ENCODE measurements around the gene CALHM2.
"Not testable (repeated sequence)": the region's sequence is repeated elsewhere in the genome, so short reads cannot be mapped to it uniquely, and the experiment has no call there.

Gene CALHM2

DNA sequence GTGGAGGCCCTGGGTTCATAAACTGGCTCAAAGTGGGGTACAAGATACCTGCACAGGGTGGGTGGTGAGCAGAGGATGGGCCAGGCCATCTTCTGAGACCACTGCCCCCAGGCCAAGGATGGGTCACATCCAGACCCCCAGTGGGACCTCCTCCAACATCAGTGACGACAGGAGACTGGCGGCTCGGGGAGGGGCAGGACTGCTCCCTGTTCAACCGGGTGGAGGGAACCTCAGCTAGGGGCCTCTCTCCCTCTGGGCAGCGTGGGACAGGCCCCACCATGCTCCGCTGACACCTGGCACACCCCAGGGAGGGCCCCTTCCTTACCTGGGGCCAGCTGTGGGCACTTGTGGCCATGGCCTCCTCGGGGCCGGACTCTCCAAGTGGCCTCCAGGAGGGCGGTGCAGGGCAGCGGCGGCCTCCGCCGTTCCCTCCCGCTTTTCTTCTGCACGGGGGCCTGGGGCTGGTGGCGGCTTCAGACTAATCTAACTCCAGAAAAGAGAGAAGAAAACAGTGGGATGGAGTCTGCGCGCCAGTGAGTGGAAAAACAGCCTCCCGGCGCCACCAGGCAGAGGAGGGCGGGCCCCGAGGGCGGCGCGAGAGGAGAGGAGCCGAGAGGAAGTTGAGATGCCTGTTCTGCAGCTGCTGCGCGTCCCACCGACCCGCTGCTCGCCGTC, at the start of gene CALHM2:
CALHM2 (minus strand) TSS at position 540 of the 675 bp plus-strand sequence. CDS start 2,429 bp downstream, outside the sequence.
- DNase-seq = peak; percentile 84

GRCh38 chr10:103501186-103501585, 49.0 kb upstream of the CALHM2 start:
- no peak for DNase-seq

GRCh38 chr10:103500481-103500880, 48.3 kb upstream of the CALHM2 start:
- DNase-seq = no peak

DNA sequence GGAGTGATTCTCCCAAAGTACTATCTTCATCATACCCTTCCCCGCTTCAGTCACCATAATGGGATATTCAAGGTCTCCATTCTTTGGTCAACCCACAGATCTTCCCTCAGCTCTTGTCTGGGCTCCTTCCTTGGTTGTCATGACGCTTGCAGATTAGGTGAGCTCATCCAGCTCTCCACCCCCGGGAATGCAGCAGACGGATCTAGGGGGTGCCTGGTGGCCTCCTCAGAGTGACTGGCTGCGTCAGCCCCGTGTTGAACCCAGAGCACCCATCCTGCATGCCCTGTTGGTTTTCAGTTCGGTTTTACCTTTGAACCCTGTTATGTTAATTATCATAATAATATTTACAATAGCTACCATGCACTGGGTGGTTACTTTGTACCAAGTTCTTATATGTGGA, 47.7 kb upstream of the CALHM2 start:
- DNase-seq = no peak

GRCh38 chr10:103498936-103499638, 46.9 kb upstream of the CALHM2 start:
- DNase-seq = no peak

GRCh38 chr10:103497161-103497915, 45.2 kb upstream of the CALHM2 start:
- DNase-seq = no peak

DNA sequence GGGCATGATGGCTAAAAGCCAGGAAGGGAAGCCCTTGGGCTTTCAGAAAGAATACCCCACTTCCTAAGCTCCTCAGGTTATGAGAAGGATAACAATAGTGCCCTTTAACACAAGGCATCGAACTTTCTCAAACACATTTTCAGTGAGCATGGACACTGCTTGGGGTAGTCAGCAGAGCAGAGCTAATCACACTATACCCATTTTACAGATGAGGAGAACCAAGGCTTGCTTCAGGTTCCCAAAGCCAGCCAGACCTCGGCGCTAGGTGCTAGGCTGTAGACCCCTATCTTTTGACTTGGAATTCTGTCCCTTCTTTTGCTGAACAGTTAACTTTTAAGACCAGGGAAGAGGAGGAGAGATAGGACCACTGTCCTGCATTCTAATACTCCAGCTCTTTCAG, 43.2 kb upstream of the CALHM2 start:
- no peak for DNase-seq

- DNase-seq = peak; percentile 64
These were observed 42.0 kb upstream of the CALHM2 start for GRCh38 chr10:103493916-103494877.

- peak; percentile 79 for DNase-seq
These were observed 41.3 kb upstream of the CALHM2 start, which contains the start of gene NEURL1 for GRCh38 chr10:103493362-103493915. NEURL1 (plus strand) TSS chr10:103493705; CDS start chr10:103494388, 683 bp downstream.

- DNase-seq = peak; percentile 23
These were observed 40.6 kb upstream of the CALHM2 start for GRCh38 chr10:103492655-103493261.

DNA sequence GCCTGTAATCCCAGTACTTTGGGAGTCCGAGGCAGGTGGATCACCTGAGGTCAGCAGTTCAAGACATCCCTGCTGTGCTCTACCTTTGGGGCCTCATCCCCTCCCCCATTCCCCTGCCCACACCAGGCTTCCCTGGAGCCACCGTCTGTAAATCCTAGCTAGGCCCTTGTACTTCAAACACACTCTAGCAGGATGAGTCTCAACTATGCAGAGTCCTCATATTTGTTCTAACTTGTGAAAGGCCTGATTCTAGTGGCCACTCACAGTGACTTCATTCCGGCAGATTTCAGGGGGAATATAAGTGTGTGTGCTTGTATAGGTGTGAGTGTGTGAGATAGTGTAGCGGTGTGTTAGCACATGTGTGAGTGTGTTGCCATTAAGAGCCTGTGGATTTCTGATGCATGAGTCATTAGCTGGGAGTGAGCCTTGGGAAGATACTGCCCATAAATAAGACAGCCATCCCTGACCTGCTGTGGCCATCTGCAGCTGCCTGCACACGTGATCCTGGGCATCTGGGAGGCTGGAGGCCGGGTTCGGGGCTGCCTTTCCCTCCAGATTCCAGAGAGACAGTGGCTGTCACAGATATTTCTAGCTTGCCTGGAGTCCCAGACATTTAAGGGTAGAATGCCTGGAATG, 39.7 kb upstream of the CALHM2 start:
- peak; percentile 62 for DNase-seq

DNA sequence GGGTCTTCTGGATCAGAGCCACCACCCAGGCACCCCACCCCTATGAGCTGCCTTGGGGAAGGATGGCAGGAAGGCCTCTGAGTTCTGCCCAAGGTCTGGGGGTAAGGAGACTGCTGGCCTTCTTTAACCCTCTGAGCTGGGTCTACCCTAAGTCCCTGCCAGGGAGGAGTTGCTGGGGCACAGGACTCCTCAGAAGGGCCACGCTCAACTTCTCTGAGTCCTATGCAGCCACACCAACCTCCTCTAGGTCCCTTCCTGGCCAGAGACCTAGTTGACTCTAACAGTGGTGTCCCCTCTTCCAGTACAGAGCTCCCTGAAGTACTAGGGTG, 38.8 kb upstream of the CALHM2 start:
- DNase-seq = no peak

DNA sequence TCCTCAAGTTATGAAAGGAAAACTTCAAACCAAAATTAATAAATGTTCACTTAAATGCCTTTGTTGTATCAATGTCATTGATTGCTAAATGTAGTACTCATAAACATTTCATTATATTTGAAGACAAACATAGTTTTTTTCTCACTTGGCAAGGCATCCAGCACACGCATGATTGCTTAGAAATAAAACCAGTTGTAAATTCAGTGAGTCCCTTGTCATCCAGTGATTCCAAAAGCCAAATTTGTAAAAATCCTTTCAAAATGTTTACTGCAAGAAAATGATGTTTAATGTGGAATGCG, 35.2 kb upstream of the CALHM2 start:
- DNase-seq = no peak

GRCh38 chr10:103486635-103487409, 34.7 kb upstream of the CALHM2 start:
- not testable (repeated sequence) for DNase-seq

DNA sequence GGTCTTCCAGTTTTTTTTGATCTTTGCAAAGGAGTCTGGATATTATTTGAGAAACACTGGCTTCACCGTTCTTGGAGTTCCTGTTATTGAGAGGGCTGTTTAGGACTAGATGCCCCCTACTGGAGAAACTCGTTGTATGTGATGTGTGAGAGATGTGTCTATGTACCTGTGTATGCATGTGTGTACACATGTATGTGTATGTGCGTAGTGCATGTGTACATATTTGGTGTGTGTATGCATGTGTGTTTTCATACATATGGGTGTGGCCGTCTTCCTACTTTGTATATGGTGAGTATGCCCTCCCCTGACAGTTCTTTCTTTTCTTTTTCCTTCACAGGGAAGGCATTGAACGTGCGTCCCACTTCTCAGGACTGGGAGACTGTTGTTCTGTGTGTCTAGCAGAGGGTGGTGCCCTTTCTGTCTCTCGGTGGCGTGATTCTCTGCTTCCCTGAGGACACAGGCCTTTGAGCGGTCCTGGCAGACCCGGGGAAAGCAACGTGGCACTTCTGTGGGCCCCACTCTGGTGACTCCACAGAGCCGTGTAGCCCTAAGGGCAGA, 29.9 kb upstream of the CALHM2 start:
- DNase-seq = peak; percentile 39

GRCh38 chr10:103480521-103480920, 28.4 kb upstream of the CALHM2 start:
- DNase-seq = no peak

DNA sequence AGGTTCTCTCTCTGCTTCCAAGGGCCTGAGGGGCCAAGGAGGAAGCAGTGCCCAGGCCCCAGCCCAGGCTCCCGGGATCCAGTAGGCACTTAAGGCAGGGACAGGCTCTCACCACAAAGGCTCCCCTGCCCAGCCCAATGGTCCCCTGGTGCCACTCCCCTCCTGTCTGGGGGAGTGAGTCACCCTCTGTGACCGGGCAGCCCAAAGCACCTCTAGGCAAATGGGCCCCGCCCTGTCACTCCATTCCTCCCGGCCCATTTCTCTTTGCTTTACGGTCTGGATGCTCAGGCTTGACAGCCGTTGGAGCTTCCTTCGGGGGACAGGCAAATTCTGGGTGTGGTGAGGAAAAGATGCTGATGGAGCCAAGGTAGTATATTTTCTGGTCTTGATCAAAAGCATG, 27.0 kb upstream of the CALHM2 start, which contains the start of gene CALHM3:
CALHM3 (minus strand) TSS at position 106 of the 400 bp plus-strand sequence. CDS start 208 bp downstream, outside the sequence.
- DNase-seq = no peak

- DNase-seq = no peak
These were observed 26.5 kb upstream of the CALHM2 start for GRCh38 chr10:103478671-103479070.

DNA sequence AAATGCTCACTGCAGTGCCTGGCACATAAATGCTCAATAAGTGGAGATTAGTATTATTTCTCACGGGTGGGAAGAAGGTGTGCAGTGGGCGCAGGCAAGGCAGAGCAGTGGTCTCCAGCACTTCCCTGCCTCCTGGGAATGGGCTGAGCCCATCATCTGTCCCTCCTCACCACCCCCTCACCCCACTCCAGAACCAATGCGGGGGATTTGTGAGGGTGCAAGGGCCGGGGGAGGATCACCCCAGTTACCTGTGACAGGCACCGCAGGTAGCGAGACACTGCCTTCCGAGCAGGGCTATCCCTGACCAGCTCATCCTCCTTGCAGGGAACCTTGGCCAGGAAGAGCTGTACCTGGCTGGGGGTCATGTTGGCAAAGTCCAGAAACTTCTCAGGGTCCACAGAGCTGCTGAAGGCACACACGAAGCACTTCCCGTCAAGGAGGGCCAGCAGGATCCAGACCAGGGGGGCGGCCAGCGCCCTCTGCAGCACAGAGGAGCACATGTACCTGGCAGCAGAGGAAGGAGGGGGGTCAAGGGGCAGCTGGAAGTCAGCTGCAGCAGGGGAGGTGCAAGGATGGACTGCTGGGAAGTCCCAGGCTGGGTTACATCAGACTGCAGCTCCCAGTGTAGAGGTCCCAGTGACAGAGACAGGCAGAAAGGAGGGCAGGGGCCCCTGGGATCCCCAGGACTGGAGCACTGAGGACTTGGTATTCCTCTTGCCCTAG, 24.0 kb upstream of the CALHM2 start:
- DNase-seq = no peak

Data from retina (tissue), 1 donor.